PC-3 (cell line): ENCODE results near the gene FNIP1. TPM values are rescaled to one million over a fixed set of nuclear protein-coding genes. Genes with fewer than 3 reads are reported as not detected.

Source experiments
- ATAC-seq: fragments of 200-7000 bp; cut with Tn5 transposase; 2 replicates; pipeline ENCODE4 v1.9.1; 2020; ENCODE audit warnings: mild to moderate bottlenecking, moderate library complexity
- BruUV-seq: library from RNA; stranded (reverse); fragments of 400-500 nt; replicated peaks from 2 replicates; lab custom pipeline; 2021; lab: Mats Ljungman, UMichigan
- CTCF ChIA-PET: fragments of 300-600 bp; sonication (Branson Sonifier 250); formaldehyde crosslinking; loops from one replicate; lab custom pipeline; 2022; ENCODE audit warnings: antibody characterized with exemption; lab: Charles Lee
- POLR2A ChIA-PET: fragments of 300-600 bp; sonication (Branson Sonifier 250); formaldehyde crosslinking; loops from one replicate; lab custom pipeline; 2022; ENCODE audit warnings: antibody characterized with exemption; ENCODE audit not compliant: unreplicated experiment; lab: Charles Lee
- DNase-seq: peaks from one replicate; pipeline ENCODE4 v3.0.0-alpha.2; 2015
- H2AFZ ChIP-seq: fragments of 300-600 bp; sonication (generic); 2 replicates; pipeline ENCODE4 v1.6.0; 2016; ENCODE audit warnings: antibody characterized with exemption, low read length
- H3F3A ChIP-seq: fragments of 300-600 bp; sonication (generic); one replicate; pipeline ENCODE4 v1.6.0; 2017; ENCODE audit warnings: antibody characterized with exemption, low read length, control low read depth, mild to moderate bottlenecking; ENCODE audit not compliant: unreplicated experiment
- H3K27ac ChIP-seq: fragments of 300-600 bp; sonication (generic); 2 replicates; pipeline ENCODE4 v1.5.1; 2016; ENCODE audit warnings: mild to moderate bottlenecking, low read length
- H3K27me3 ChIP-seq: fragments of 300-600 bp; sonication (generic); 2 replicates; pipeline ENCODE4 v1.6.1; 2016; ENCODE audit warnings: low read length, mixed read lengths
- H3K36me3 ChIP-seq: fragments of 300-600 bp; sonication (generic); 2 replicates; pipeline ENCODE4 v1.6.1; 2016; ENCODE audit warnings: low read depth, mixed run types, low read length, mixed read lengths
- H3K4me1 ChIP-seq: fragments of 300-600 bp; sonication (generic); 2 replicates; pipeline ENCODE4 v1.5.1; 2016; ENCODE audit warnings: low read length; ENCODE audit not compliant: insufficient read depth
- H3K4me2 ChIP-seq: fragments of 300-600 bp; sonication (generic); 2 replicates; pipeline ENCODE4 v1.6.0; 2016; ENCODE audit warnings: low read length
- H3K4me3 ChIP-seq: fragments of 300-600 bp; sonication (generic); 2 replicates; pipeline ENCODE4 v1.5.1; 2016; ENCODE audit warnings: mild to moderate bottlenecking, low read length, mixed read lengths
- H3K79me2 ChIP-seq: fragments of 300-600 bp; sonication (generic); 2 replicates; pipeline ENCODE4 v1.6.1; 2017; ENCODE audit warnings: low read length, mixed read lengths
- H3K9ac ChIP-seq: fragments of 300-600 bp; sonication (generic); 2 replicates; pipeline ENCODE4 v1.6.0; 2016; ENCODE audit warnings: mild to moderate bottlenecking, low read length
- H3K9me2 ChIP-seq: fragments of 300-600 bp; sonication (generic); replicated peaks from 2 replicates; pipeline ENCODE4 v1.6.1; 2016; ENCODE audit warnings: mixed run types, low read length, mixed read lengths
- H3K9me3 ChIP-seq: fragments of 300-600 bp; sonication (generic); 2 replicates; pipeline ENCODE4 v1.6.1; 2016; ENCODE audit warnings: low read length, mixed read lengths
- H4K20me1 ChIP-seq: fragments of 300-600 bp; sonication (generic); 2 replicates; pipeline ENCODE4 v1.6.1; 2016; ENCODE audit warnings: low read length, mixed read lengths
- CTCF ChIP-seq: fragments of 300-600 bp; sonication (generic); conservative IDR thresholded peaks from 2 replicates; pipeline ENCODE4 v1.5.1; 2017; ENCODE audit warnings: antibody characterized with exemption, low read depth, mild to moderate bottlenecking, low read length
- EZH2 ChIP-seq: fragments of 300-600 bp; sonication (generic); IDR thresholded peaks from one replicate; pipeline ENCODE4 v1.6.1; 2017; ENCODE audit warnings: antibody characterized with exemption, mild to moderate bottlenecking, low read length; ENCODE audit not compliant: unreplicated experiment
- EZH2phosphoT487 ChIP-seq: fragments of 300-600 bp; sonication (generic); IDR thresholded peaks from 2 replicates; pipeline ENCODE4 v1.6.1; 2018; ENCODE audit warnings: mild to moderate bottlenecking, antibody characterized with exemption, low read length, borderline replicate concordance
- intact Hi-C: fragments of 100-400 bp; cut with micrococcal nuclease; formaldehyde crosslinking; loops from 2 replicates; pipeline ENCODE4 v1.9.0; 2023
- total RNA-seq: library from RNA; depleted of rRNA; stranded (reverse); fragments of >200 nt; gene quantifications from 2 replicates; pipeline ENCODE4 v1.2.3, GENCODE V29; 2014

The FNIP1 gene
- total RNA-seq, 1 experiment from 2014 or later: 15.1 TPM

- H3K27ac ChIP-seq: no peak overlapping the region
- DNase-seq (no peak), ATAC-seq (no peak)
- H3K9ac ChIP-seq: no peak overlapping the region
- intact Hi-C loops: loop anchor here (10.0 kb wide), 1 partner anchor 77 kb away; no protein-coding TSS in a partner anchor
- no peaks in the 10 kb centered on the region for H3K9me2 ChIP-seq
- H3K4me2 ChIP-seq: no peak overlapping the region
- no TSS peak for BruUV-seq
- H3K9me3 ChIP-seq: no peaks in the 10 kb centered on the region
- no peaks in the 10 kb centered on the region for H3K27me3 ChIP-seq
- no peak for TF ChIP-seq EZH2phosphoT487
- TF ChIP-seq EZH2: no peak
- CTCF ChIA-PET: no interaction called here
- H3K79me2 ChIP-seq: no peaks in the 10 kb centered on the region
- H3K4me3 ChIP-seq: no peak overlapping the region
- no peaks in the 10 kb centered on the region for H3F3A ChIP-seq
- no peaks in the 10 kb centered on the region for H3K4me1 ChIP-seq
- H4K20me1 ChIP-seq: no peaks in the 10 kb centered on the region
- POLR2A ChIA-PET: no interaction called here
- H2AFZ ChIP-seq: no peak overlapping the region
- 0 out of 2 replicates have a peak, but pooled peaks cover 6% of the 10 kb centered on the region for H3K36me3 ChIP-seq
These were observed 125.4 kb downstream of the FNIP1 start for GRCh38 chr5:131671409-131671808.

DNA sequence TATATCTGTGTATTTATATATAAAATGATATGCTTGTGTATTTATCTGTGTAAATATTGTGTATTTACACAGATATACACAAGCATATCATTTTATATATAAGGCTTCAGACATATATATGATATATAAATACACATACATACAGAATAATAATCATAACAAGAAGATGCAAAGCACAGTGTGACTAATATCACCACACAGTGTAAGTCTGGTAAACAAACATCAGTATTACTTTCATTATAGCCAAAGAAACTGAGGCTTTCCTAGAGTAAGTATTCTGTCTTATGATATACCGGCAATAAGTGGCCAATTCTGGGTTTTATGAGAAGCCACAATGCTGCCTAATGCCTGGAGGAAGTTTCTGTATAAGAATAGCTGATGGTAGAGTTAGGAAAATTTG, 131.9 kb downstream of the FNIP1 start:
- no peaks in the 10 kb centered on the region for H3K79me2 ChIP-seq
- BruUV-seq: no TSS peak
- H3K27ac ChIP-seq: no peak overlapping the region
- no peak overlapping the region for H3K4me2 ChIP-seq
- no peak overlapping the region for H3K9ac ChIP-seq
- CTCF ChIA-PET: no interaction called here
- TF ChIP-seq EZH2phosphoT487 (no peak), CTCF (no peak), EZH2 (no peak)
- intact Hi-C loops: no loop called here
- H3F3A ChIP-seq: no peaks in the 10 kb centered on the region
- H3K9me2 ChIP-seq: no peaks in the 10 kb centered on the region
- H3K4me1 ChIP-seq: no peaks in the 10 kb centered on the region
- DNase-seq (no peak), ATAC-seq (no peak)
- no peak overlapping the region for H3K4me3 ChIP-seq
- H3K27me3 ChIP-seq: no peaks in the 10 kb centered on the region
- H3K9me3 ChIP-seq: no peaks in the 10 kb centered on the region
- no peak overlapping the region for H2AFZ ChIP-seq
- POLR2A ChIA-PET: no interaction called here
- H3K36me3 ChIP-seq: no peaks in the 10 kb centered on the region; the same call in 1 of the 2 replicates
- no peaks in the 10 kb centered on the region for H4K20me1 ChIP-seq

DNA sequence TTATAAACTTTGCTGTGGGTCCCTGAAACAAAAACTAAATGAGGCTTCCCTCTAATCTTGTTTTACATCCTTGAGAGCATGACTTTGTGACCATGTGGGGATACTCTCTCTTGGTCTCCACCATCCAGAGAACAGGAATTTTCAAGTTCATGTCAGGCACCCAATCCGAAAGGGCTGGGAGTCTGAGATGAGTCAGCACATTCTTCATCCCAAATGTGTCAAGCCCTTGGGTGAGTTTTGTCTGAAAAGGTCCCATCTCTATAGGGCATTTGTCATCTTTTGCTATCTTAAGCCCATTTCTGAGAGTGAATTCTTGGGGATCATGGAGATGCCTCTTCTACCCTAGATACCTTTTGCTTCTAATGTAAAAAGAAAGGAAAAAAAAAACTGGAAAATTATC, 134.9 kb downstream of the FNIP1 start:
- no peaks in the 10 kb centered on the region for H3K79me2 ChIP-seq

More for the DNA sequence above, 134.9 kb downstream of the FNIP1 start:
- DNase-seq (no peak), ATAC-seq (no peak)
- no peak overlapping the region for H3K9ac ChIP-seq
- H3K36me3 ChIP-seq: no peaks in the 10 kb centered on the region; the same call in 1 of the 2 replicates
- BruUV-seq: no TSS peak
- no peaks in the 10 kb centered on the region for H3K9me2 ChIP-seq
- H4K20me1 ChIP-seq: no peaks in the 10 kb centered on the region
- intact Hi-C loops: no loop called here
- no peaks in the 10 kb centered on the region for H3K9me3 ChIP-seq
- no peak overlapping the region for H3K4me3 ChIP-seq
- H3K4me2 ChIP-seq: no peak overlapping the region
- TF ChIP-seq CTCF (no peak), EZH2phosphoT487 (no peak), EZH2 (no peak)
- no peaks in the 10 kb centered on the region for H3F3A ChIP-seq
- H2AFZ ChIP-seq: no peak overlapping the region
- no peaks in the 10 kb centered on the region for H3K4me1 ChIP-seq
- H3K27ac ChIP-seq: no peak overlapping the region
- H3K27me3 ChIP-seq: no peaks in the 10 kb centered on the region
- CTCF ChIA-PET: no interaction called here
- POLR2A ChIA-PET: no interaction called here
